ENCODE measurements around the gene DIABLO.
A peak's percentile ranks its signal among the peaks of the same experiment; 100 is the strongest.
"Not testable (repeated sequence)": the region's sequence is repeated elsewhere in the genome, so short reads cannot be mapped to it uniquely, and the experiment has no call there.

Gene DIABLO

DNA sequence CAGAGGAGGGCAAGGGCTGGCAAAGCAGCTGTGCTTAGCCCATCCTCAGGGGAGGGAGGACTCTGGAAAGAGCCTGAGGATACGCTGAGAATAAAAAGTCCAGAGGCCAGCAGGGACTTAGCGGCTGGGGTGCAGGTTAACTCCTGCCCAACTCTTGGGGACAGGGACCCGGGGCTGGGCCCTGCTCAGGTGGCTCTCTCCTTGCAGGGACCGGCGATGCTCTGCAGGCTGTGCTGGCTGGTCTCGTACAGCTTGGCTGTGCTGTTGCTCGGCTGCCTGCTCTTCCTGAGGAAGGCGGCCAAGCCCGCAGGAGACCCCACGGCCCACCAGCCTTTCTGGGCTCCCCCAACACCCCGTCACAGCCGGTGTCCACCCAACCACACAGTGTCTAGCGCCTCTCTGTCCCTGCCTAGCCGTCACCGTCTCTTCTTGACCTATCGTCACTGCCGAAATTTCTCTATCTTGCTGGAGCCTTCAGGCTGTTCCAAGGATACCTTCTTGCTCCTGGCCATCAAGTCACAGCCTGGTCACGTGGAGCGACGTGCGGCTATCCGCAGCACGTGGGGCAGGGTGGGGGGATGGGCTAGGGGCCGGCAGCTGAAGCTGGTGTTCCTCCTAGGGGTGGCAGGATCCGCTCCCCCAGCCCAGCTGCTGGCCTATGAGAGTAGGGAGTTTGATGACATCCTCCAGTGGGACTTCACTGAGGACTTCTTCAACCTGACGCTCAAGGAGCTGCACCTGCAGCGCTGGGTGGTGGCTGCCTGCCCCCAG is 19.6 kb downstream of the DIABLO start:
- TF ChIP-seq, protein P1, sequence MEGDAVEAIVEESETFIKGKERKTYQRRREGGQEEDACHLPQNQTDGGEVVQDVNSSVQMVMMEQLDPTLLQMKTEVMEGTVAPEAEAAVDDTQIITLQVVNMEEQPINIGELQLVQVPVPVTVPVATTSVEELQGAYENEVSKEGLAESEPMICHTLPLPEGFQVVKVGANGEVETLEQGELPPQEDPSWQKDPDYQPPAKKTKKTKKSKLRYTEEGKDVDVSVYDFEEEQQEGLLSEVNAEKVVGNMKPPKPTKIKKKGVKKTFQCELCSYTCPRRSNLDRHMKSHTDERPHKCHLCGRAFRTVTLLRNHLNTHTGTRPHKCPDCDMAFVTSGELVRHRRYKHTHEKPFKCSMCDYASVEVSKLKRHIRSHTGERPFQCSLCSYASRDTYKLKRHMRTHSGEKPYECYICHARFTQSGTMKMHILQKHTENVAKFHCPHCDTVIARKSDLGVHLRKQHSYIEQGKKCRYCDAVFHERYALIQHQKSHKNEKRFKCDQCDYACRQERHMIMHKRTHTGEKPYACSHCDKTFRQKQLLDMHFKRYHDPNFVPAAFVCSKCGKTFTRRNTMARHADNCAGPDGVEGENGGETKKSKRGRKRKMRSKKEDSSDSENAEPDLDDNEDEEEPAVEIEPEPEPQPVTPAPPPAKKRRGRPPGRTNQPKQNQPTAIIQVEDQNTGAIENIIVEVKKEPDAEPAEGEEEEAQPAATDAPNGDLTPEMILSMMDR (IDR thresholded peaks at IDR 0.05) = no peak
- H2AFZ ChIP-seq = no peak overlapping the region
- H3K4me1 ChIP-seq = no peaks in the 10 kb centered on the region
- H3K36me3 ChIP-seq (ENCODE audit: control insufficient read depth, insufficient read depth, low read length) = no peaks in the 10 kb centered on the region
- no peak overlapping the region for H3K9ac ChIP-seq
- H3K9me3 ChIP-seq (ENCODE audit: control insufficient read depth, low read length) = no peaks in the 10 kb centered on the region
- H3K4me3 ChIP-seq (ENCODE audit: low read depth, low read length) = no peak overlapping the region
- H3K4me2 ChIP-seq (ENCODE audit: low read length) = no peak overlapping the region
- no peak overlapping the region for H3K27ac ChIP-seq
- no peaks in the 10 kb centered on the region for H3K79me2 ChIP-seq
- no peaks in the 10 kb centered on the region for H3K27me3 ChIP-seq (ENCODE audit: control insufficient read depth, insufficient read depth, low read length)

DNA sequence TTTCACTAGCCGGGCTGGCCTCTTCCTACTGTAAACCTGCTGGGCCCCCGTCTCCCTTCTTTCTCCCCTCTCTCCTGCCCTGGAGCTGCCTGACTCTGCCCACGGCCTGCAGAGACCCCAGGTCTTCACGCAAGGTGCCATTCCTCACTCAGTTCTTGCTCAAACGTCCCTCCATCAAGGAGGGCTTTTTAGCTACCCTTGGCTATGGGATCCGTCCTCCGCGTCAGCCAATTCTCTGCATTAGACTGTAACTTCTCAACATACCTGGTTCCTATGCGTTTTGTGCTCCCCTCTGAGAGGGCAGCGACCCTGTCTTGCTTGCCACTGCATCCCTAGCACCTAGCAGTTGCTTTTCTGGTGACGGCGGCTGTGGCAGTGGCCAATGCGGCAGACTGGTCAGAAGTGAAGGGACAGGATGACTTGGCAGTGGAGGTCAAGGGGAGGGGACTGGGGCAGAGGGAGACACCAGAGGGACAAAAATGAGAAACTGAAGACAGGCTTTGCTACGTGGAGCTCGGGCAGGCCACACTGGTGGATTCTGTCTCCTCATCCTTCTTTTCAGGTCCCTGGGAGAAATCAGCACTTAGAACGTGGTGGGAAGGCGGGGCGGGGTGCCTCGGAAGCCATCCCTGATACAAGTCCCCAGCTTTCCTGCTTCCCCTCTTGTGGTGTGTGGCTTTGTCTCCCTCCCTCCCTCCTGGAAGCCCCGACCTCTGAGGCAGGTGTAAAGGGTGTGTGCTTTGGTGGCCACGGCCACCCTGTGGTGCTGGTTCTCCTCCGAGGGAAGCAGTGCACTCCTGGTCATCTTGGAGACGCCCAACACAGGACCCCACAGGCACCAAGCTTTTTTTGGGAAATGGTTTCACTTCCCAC is 20.6 kb downstream of the DIABLO start:
- H3K4me2 ChIP-seq (ENCODE audit: low read length) = no peak overlapping the region
- TF ChIP-seq, protein P1 (IDR thresholded peaks at IDR 0.05) = no peak
- no peak overlapping the region for H3K4me3 ChIP-seq (ENCODE audit: low read depth, low read length)
- no peaks in the 10 kb centered on the region for H3K27me3 ChIP-seq (ENCODE audit: control insufficient read depth, insufficient read depth, low read length)
- no peaks in the 10 kb centered on the region for H3K4me1 ChIP-seq
- no peak overlapping the region for H2AFZ ChIP-seq
- no peak overlapping the region for H3K9ac ChIP-seq
- H3K36me3 ChIP-seq (ENCODE audit: control insufficient read depth, insufficient read depth, low read length) = no peaks in the 10 kb centered on the region
- H3K27ac ChIP-seq = no peak overlapping the region
- no peaks in the 10 kb centered on the region for H3K79me2 ChIP-seq
- H3K9me3 ChIP-seq (ENCODE audit: control insufficient read depth, low read length) = no peaks in the 10 kb centered on the region

DNA sequence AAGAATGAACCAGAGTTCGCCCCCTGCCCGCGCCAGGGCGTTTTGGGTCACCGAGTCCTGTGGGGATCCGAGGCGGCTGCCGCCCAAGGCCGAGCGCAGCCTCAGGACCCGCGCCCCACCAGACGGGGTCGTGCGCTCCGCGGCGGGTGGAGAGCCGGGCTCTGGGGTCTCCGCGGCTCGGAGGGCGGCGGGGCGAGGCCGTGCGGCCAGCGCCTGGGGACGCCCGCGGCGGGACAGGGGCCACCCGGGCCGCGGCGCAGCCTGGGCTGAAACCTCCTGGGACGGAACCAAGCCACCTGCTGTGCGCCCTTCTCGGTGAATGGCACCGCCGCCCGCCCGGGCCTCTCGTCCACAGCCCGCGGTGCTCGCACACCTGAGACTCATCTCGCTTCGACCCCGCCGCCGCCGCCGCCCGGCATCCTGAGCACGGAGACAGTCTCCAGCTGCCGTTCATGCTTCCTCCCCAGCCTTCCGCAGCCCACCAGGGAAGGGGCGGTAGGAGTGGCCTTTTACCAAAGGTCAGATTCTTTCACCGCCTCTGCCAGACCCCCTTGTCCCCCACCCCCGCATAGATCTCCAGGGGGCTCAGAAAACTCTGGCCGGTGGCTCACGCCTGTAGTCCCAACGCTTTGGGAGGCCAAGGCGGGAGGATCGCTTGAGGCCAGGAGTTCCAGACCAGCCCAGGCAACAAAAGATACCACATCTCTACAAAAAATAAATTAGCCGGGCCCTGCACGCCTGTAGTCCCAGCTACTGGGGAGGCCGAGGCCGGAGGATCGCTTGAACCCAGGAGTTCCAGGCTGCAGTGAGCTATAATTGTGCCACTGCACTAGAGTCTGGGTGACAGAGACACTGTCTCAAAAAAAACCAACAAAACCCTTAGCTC is 21.4 kb downstream of the DIABLO start:
- Histone ChIP-seq H3K79me2 (no peaks in the 10 kb centered on the region), H3K9me3 (ENCODE audit: control insufficient read depth, low read length) (no peaks in the 10 kb centered on the region), H3K27me3 (ENCODE audit: control insufficient read depth, insufficient read depth, low read length) (no peaks in the 10 kb centered on the region), H3K4me2 (ENCODE audit: low read length) (peak overlapping the region; percentile 72), H2AFZ (peak overlapping the region; percentile 63), H3K36me3 (ENCODE audit: control insufficient read depth, insufficient read depth, low read length) (no peaks in the 10 kb centered on the region), H3K4me1 (no peaks in the 10 kb centered on the region), H3K9ac (no peak overlapping the region), H3K4me3 (ENCODE audit: low read depth, low read length) (no peak overlapping the region), H3K27ac (no peak overlapping the region)
- TF ChIP-seq, protein P1 (IDR thresholded peaks at IDR 0.05) = no peak

DNA sequence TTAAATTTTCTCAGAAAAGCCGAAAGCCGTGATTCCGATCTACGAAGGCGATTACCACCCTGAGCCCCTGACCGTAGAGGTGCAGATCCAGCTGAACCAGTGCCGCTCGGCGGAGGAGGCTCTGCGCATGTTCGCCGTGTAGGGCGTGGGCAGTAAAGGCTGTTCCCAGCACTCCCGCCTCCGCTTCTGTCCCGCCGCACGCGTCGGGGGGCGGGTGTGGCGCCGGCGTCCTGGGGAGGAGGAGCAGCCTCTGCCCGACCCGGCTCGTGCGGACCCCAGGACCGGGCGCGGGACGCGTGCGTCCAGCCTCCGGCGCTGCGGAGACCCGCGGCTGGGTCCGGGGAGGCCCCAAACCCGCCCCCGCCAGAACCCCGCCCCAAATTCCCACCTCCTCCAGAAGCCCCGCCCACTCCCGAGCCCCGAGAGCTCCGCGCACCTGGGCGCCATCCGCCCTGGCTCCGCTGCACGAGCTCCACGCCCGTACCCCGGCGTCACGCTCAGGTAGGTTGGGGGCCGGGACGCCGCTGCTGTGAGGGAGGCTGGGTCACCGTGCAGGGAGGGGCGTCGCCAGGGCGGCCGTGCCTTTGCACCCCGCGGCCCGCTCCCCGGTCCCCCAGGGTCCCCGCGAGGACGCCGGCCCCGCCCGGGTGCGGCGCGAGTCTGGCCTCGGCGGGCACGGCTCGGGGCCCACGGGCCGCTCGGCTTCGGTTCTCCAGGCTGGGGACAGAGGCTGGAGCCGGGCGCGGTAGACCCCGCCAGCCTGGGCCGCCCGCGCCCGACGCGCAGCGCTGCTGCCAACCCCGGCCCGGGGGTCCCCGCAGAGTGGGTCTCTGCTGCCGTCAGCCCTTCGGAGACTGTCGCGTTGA is 22.3 kb downstream of the DIABLO start, which contains the start of gene B3GNT4:
B3GNT4 (plus strand) TSS at position 409 of the 866 bp plus-strand sequence. CDS start 910 bp downstream, outside the sequence.
- Histone ChIP-seq H3K4me3 (ENCODE audit: low read depth, low read length) (peak within 1 kb of the TSS; percentile 37), H3K4me1 (no peaks in the 10 kb centered on the region), H3K9me3 (ENCODE audit: control insufficient read depth, low read length) (no peaks in the 10 kb centered on the region), H3K27me3 (ENCODE audit: control insufficient read depth, insufficient read depth, low read length) (no peaks in the 10 kb centered on the region), H3K27ac (no peak within 1 kb of the TSS), H2AFZ (peak within 1 kb of the TSS; percentile 70), H3K36me3 (ENCODE audit: control insufficient read depth, insufficient read depth, low read length) (no peaks in the 10 kb centered on the region), H3K9ac (no peak within 1 kb of the TSS), H3K79me2 (no peaks in the 10 kb centered on the region), H3K4me2 (ENCODE audit: low read length) (peak within 1 kb of the TSS; percentile 72)
- TF ChIP-seq, protein P1 (IDR thresholded peaks at IDR 0.05) = no peak

DNA sequence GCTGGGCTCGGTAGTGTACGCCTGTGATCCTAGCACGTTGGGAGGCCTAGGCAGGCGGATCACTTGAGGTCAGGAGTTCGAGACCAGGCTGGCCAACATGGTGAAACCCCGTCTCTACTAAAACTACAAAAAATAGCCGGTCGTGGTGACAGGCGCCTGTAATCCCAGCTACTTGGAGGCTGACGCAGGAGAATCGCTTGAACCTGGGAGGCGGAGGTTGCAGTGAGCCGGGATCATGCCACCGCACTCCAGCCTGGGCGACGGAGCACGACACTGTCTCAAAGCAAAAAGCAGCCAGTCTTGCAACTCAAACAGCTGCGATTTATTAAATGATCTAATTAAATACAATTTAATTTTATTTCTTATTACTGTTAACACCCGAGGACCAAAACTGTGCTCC is 23.0 kb downstream of the DIABLO start:
- H3K4me3 ChIP-seq (ENCODE audit: low read depth, low read length) = peak overlapping the region; percentile 37
- H3K9ac ChIP-seq; H3K27me3 ChIP-seq (ENCODE audit: control insufficient read depth, insufficient read depth, low read length): not testable (repeated sequence)

More for the DNA sequence above, 23.0 kb downstream of the DIABLO start:
- H3K36me3 ChIP-seq (ENCODE audit: control insufficient read depth, insufficient read depth, low read length); H3K4me1 ChIP-seq; H3K79me2 ChIP-seq; H3K9me3 ChIP-seq (ENCODE audit: control insufficient read depth, low read length); H3K27ac ChIP-seq: not testable (repeated sequence)
- H2AFZ ChIP-seq = peak overlapping the region; percentile 70
- H3K4me2 ChIP-seq (ENCODE audit: low read length) = peak overlapping the region; percentile 72
